ENCODE results near the gene FNTB.

GRCh38 chr14:65082930-65083329 lies 96.2 kb downstream of the FNTB start:
- TF ChIP-seq CTCF (IDR thresholded peaks at IDR 0.05): no peak
- no peak for TF ChIP-seq POLR2A (IDR thresholded peaks at IDR 0.05)

All from lower leg skin (tissue), 3 donors.